IgD-negative memory B cell (primary cell): ENCODE data around the gene OR2V1. TPM values are rescaled to one million over a fixed set of nuclear protein-coding genes. Genes with fewer than 3 reads are reported as not detected.
A peak's percentile ranks its signal among the peaks of the same experiment; 100 is the strongest.
"Not testable (repeated sequence)": the region's sequence is repeated elsewhere in the genome, so short reads cannot be mapped to it uniquely, and the experiment has no call there.

Source experiments
- H3K27ac Mint-ChIP-seq, 3 donors: one replicate each; pipeline ENCODE4 v1.8.0; 2020 to 2022; ENCODE audit warnings: mild to moderate bottlenecking in 3 of 3, mixed read lengths in 3 of 3, moderate library complexity in 1 of 3
- H3K27me3 Mint-ChIP-seq: one replicate; pipeline ENCODE4 v1.8.0; 2021; ENCODE audit warnings: mixed read lengths
- H3K36me3 Mint-ChIP-seq: one replicate; pipeline ENCODE4 v1.8.0; 2020; ENCODE audit warnings: mild to moderate bottlenecking, mixed read lengths
- H3K4me1 Mint-ChIP-seq, 3 donors: one replicate each; pipeline ENCODE4 v1.8.0; 2020 to 2022; ENCODE audit warnings: mixed read lengths in 3 of 3, mild to moderate bottlenecking in 1 of 3
- H3K4me3 Mint-ChIP-seq, 4 donors: one replicate each; pipeline ENCODE4 v1.8.0; 2020 to 2022; ENCODE audit warnings: mild to moderate bottlenecking in 4 of 4, mixed read lengths in 4 of 4, moderate library complexity in 3 of 4
- H3K9me3 Mint-ChIP-seq, 3 donors: one replicate each; pipeline ENCODE4 v1.8.0; 2020 to 2021; ENCODE audit warnings: mixed read lengths in 3 of 3, mild to moderate bottlenecking in 1 of 3
- polyA plus RNA-seq: library from polyadenylated mRNA; unstranded; fragments of 300-500 nt; fragmentation: Illumina TruSeq; gene quantifications from one replicate; pipeline ENCODE4 v1.2.3, GENCODE V29; 2021

OR2V1 gene
- polyA plus RNA-seq, 1 donor from 2014 or later: not detected

GRCh38 chr5:181127456-181127855 lies 3.5 kb downstream of the OR2V1 start:
- H3K4me3 Mint-ChIP-seq: no peak overlapping the region
- no peaks in the 10 kb centered on the region for H3K36me3 Mint-ChIP-seq
- H3K27me3 Mint-ChIP-seq: peaks cover 43% of the 10 kb centered on the region
- peaks cover 0 to 1% (median 0%) of the 10 kb centered on the region in 3 donors for H3K9me3 Mint-ChIP-seq
- no peak overlapping the region for H3K27ac Mint-ChIP-seq
- peaks cover 0 to 7% (median 6%) of the 10 kb centered on the region in 3 donors for H3K4me1 Mint-ChIP-seq

GRCh38 chr5:181126841-181127240 lies 4.1 kb downstream of the OR2V1 start:
- peaks cover 46% of the 10 kb centered on the region for H3K27me3 Mint-ChIP-seq
- no peaks in the 10 kb centered on the region for H3K36me3 Mint-ChIP-seq
- H3K4me3 Mint-ChIP-seq: no peak overlapping the region
- no peak overlapping the region for H3K27ac Mint-ChIP-seq
- peaks cover 0 to 1% (median 0%) of the 10 kb centered on the region in 3 donors for H3K9me3 Mint-ChIP-seq
- peaks cover 0 to 6% (median 5%) of the 10 kb centered on the region in 3 donors for H3K4me1 Mint-ChIP-seq

GRCh38 chr5:181124526-181124925 lies 6.4 kb downstream of the OR2V1 start:
- Mint-ChIP-seq H3K4me1 (peaks cover 0 to 6% (median 4%) of the 10 kb centered on the region in 3 donors), H3K4me3 (no peak overlapping the region), H3K9me3 (peaks cover 0 to 1% (median 0%) of the 10 kb centered on the region in 3 donors), H3K27ac (peak overlapping the region in 1 of 3 donors; percentile 21), H3K36me3 (no peaks in the 10 kb centered on the region), H3K27me3 (peaks cover 50% of the 10 kb centered on the region)

GRCh38 chr5:181121675-181122561 lies 9.1 kb downstream of the OR2V1 start:
- Mint-ChIP-seq H3K27ac (no peak overlapping the region), H3K27me3 (peaks cover 47% of the 10 kb centered on the region), H3K4me1 (peaks cover 0 to 4% (median 0%) of the 10 kb centered on the region in 3 donors)

GRCh38 chr5:181120761-181121160 lies 10.2 kb downstream of the OR2V1 start:
- peaks cover 49% of the 10 kb centered on the region for H3K27me3 Mint-ChIP-seq
- H3K36me3 Mint-ChIP-seq: no peaks in the 10 kb centered on the region
- peaks cover 0 to 3% (median 0%) of the 10 kb centered on the region in 3 donors for H3K9me3 Mint-ChIP-seq

More at GRCh38 chr5:181121675-181122561, 9.1 kb downstream of the OR2V1 start:
- Mint-ChIP-seq H3K36me3 (no peaks in the 10 kb centered on the region), H3K4me3 (no peak overlapping the region), H3K9me3 (peaks cover 0 to 3% (median 1%) of the 10 kb centered on the region in 3 donors)

GRCh38 chr5:181120306-181120705 lies 10.7 kb downstream of the OR2V1 start:
- Mint-ChIP-seq H3K4me1 (peaks cover 0 to 2% (median 0%) of the 10 kb centered on the region in 3 donors), H3K27me3 (peaks cover 53% of the 10 kb centered on the region), H3K9me3 (peaks cover 0 to 3% (median 0%) of the 10 kb centered on the region in 3 donors), H3K27ac (no peak overlapping the region), H3K4me3 (no peak overlapping the region), H3K36me3 (no peaks in the 10 kb centered on the region)

More at GRCh38 chr5:181120761-181121160, 10.2 kb downstream of the OR2V1 start:
- H3K27ac Mint-ChIP-seq: no peak overlapping the region
- H3K4me1 Mint-ChIP-seq: peaks cover 0 to 2% (median 0%) of the 10 kb centered on the region in 3 donors
- H3K4me3 Mint-ChIP-seq: no peak overlapping the region

GRCh38 chr5:181119105-181119504 lies 11.9 kb downstream of the OR2V1 start:
- H3K4me1 Mint-ChIP-seq: peaks cover 0 to 3% (median 0%) of the 10 kb centered on the region in 3 donors
- H3K27me3 Mint-ChIP-seq: peaks cover 63% of the 10 kb centered on the region
- H3K9me3 Mint-ChIP-seq: peaks cover 0 to 3% (median 2%) of the 10 kb centered on the region in 3 donors
- H3K4me3 Mint-ChIP-seq: no peak overlapping the region
- no peak overlapping the region for H3K27ac Mint-ChIP-seq
- H3K36me3 Mint-ChIP-seq: no peaks in the 10 kb centered on the region

GRCh38 chr5:181118369-181118768 lies 12.6 kb downstream of the OR2V1 start:
- peak overlapping the region in 1 of 3 donors; percentile 4 for H3K27ac Mint-ChIP-seq
- H3K36me3 Mint-ChIP-seq: no peaks in the 10 kb centered on the region
- peaks cover 0 to 6% (median 5%) of the 10 kb centered on the region in 3 donors for H3K9me3 Mint-ChIP-seq
- peaks cover 65% of the 10 kb centered on the region for H3K27me3 Mint-ChIP-seq
- H3K4me1 Mint-ChIP-seq: peaks cover 0 to 3% (median 0%) of the 10 kb centered on the region in 3 donors
- H3K4me3 Mint-ChIP-seq: no peak overlapping the region

GRCh38 chr5:181114844-181115778 lies 15.9 kb downstream of the OR2V1 start:
- Mint-ChIP-seq H3K27me3 (peaks cover 46% of the 10 kb centered on the region), H3K36me3 (no peaks in the 10 kb centered on the region), H3K27ac (peak overlapping the region in 2 of 3 donors; percentile 76), H3K4me3 (peak overlapping the region in 2 of 4 donors; percentile 47 to 51), H3K9me3 (peaks cover 0 to 9% (median 6%) of the 10 kb centered on the region in 3 donors), H3K4me1 (peaks cover 0 to 3% (median 0%) of the 10 kb centered on the region in 3 donors)

GRCh38 chr5:181114284-181114843 lies 16.6 kb downstream of the OR2V1 start:
- peaks cover 0 to 9% (median 6%) of the 10 kb centered on the region in 3 donors for H3K9me3 Mint-ChIP-seq
- peak overlapping the region in 2 of 3 donors; percentile 46 to 76 for H3K27ac Mint-ChIP-seq
- peak overlapping the region in 1 of 4 donors; percentile 51 for H3K4me3 Mint-ChIP-seq
- H3K27me3 Mint-ChIP-seq: peaks cover 45% of the 10 kb centered on the region
- peaks cover 0 to 3% (median 0%) of the 10 kb centered on the region in 3 donors for H3K4me1 Mint-ChIP-seq
- peaks cover 1% of the 10 kb centered on the region for H3K36me3 Mint-ChIP-seq

GRCh38 chr5:181113572-181113971 lies 17.4 kb downstream of the OR2V1 start:
- H3K9me3 Mint-ChIP-seq, H3K36me3 Mint-ChIP-seq, H3K4me3 Mint-ChIP-seq, H3K4me1 Mint-ChIP-seq, H3K27ac Mint-ChIP-seq: not testable (repeated sequence)
- peaks cover 42% of the 10 kb centered on the region for H3K27me3 Mint-ChIP-seq

GRCh38 chr5:181112476-181112875 lies 18.5 kb downstream of the OR2V1 start:
- H3K9me3 Mint-ChIP-seq: peaks cover 0 to 9% (median 6%) of the 10 kb centered on the region in 3 donors
- H3K27me3 Mint-ChIP-seq: peaks cover 47% of the 10 kb centered on the region
- peak overlapping the region in 1 of 3 donors; percentile 3 for H3K27ac Mint-ChIP-seq
- H3K4me3 Mint-ChIP-seq: no peak overlapping the region
- peaks cover 1% of the 10 kb centered on the region for H3K36me3 Mint-ChIP-seq
- H3K4me1 Mint-ChIP-seq: peaks cover 0 to 3% (median 0%) of the 10 kb centered on the region in 3 donors

GRCh38 chr5:181111010-181111409 lies 20.0 kb downstream of the OR2V1 start:
- Mint-ChIP-seq H3K27me3 (peaks cover 43% of the 10 kb centered on the region), H3K9me3 (peaks cover 0 to 9% (median 3%) of the 10 kb centered on the region in 3 donors), H3K36me3 (peaks cover 1% of the 10 kb centered on the region), H3K4me1 (peaks cover 0 to 3% (median under 1%) of the 10 kb centered on the region in 3 donors), H3K27ac (no peak overlapping the region), H3K4me3 (no peak overlapping the region)

- Mint-ChIP-seq H3K36me3 (peaks cover 1% of the 10 kb centered on the region), H3K27ac (no peak overlapping the region), H3K4me3 (no peak overlapping the region), H3K27me3 (peaks cover 46% of the 10 kb centered on the region), H3K4me1 (peaks cover 6 to 8% (median 7%) of the 10 kb centered on the region in 3 donors), H3K9me3 (peaks cover 0 to 9% (median 3%) of the 10 kb centered on the region in 3 donors)
These were observed 21.4 kb downstream of the OR2V1 start for GRCh38 chr5:181109489-181110013.
